ENCODE results near the gene GCFC2. TPM values are rescaled to one million over a fixed set of nuclear protein-coding genes. Genes with fewer than 3 reads are reported as not detected.

GCFC2 gene
- total and polyA plus RNA-seq, 4 donors, result 10.4 to 28.2 (median 17.2) TPM

DNA sequence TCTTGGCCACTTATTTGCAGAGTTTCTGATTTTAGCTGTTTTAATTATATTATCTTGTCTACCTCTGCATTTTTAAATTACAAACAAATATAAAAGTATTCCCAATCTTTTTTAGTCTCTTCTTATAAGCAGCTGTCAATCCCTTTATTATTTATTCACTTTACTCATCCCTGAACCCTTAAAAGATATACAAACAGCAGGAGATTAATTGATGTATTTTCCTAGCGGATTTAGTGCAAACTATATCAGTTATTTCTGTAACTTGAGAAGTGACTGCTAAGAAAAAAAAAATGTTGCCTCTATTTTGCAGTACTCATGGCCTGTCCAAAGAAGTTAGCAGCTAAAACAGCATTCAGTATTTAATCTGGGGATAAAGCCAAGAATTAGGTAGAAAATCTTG lies 42.1 kb upstream of the GCFC2 start:
- H3K4me3 ChIP-seq (ENCODE audit: low read depth in 1 of 3, low read length in 3 of 3), result no peak overlapping the region
- TF ChIP-seq JUND (IDR thresholded peaks at IDR 0.05) (no peak), HNF4A (conservative IDR thresholded peaks at IDR 0.05) (no peak), GABPA (IDR thresholded peaks at IDR 0.05 in 1 of 2, conservative IDR thresholded peaks at IDR 0.05 in 1 of 2) (no peak), RAD21 (IDR thresholded peaks at IDR 0.05) (no peak), EGR1 (IDR thresholded peaks at IDR 0.05; ENCODE audit: low read depth in 2 of 2) (no peak), FOXA1 (IDR thresholded peaks at IDR 0.05) (no peak), NR2F2 (IDR thresholded peaks at IDR 0.05) (no peak), YY1 (IDR thresholded peaks at IDR 0.05) (no peak), SP1 (IDR thresholded peaks at IDR 0.05) (no peak), HNF4G (IDR thresholded peaks at IDR 0.05) (no peak), TAF1 (conservative IDR thresholded peaks at IDR 0.05) (no peak), FOXA2 (IDR thresholded peaks at IDR 0.05) (no peak), RXRA (IDR thresholded peaks at IDR 0.05) (no peak)
- TF ChIP-seq, protein P1, sequence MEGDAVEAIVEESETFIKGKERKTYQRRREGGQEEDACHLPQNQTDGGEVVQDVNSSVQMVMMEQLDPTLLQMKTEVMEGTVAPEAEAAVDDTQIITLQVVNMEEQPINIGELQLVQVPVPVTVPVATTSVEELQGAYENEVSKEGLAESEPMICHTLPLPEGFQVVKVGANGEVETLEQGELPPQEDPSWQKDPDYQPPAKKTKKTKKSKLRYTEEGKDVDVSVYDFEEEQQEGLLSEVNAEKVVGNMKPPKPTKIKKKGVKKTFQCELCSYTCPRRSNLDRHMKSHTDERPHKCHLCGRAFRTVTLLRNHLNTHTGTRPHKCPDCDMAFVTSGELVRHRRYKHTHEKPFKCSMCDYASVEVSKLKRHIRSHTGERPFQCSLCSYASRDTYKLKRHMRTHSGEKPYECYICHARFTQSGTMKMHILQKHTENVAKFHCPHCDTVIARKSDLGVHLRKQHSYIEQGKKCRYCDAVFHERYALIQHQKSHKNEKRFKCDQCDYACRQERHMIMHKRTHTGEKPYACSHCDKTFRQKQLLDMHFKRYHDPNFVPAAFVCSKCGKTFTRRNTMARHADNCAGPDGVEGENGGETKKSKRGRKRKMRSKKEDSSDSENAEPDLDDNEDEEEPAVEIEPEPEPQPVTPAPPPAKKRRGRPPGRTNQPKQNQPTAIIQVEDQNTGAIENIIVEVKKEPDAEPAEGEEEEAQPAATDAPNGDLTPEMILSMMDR (IDR thresholded peaks at IDR 0.05; ENCODE audit: low read depth, low read length, missing input control), result no peak
- TF ChIP-seq, protein P2, sequence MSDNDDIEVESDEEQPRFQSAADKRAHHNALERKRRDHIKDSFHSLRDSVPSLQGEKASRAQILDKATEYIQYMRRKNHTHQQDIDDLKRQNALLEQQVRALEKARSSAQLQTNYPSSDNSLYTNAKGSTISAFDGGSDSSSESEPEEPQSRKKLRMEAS (IDR thresholded peaks at IDR 0.05), result no peak
- TF ChIP-seq, protein P3, sequence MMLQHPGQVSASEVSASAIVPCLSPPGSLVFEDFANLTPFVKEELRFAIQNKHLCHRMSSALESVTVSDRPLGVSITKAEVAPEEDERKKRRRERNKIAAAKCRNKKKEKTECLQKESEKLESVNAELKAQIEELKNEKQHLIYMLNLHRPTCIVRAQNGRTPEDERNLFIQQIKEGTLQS (IDR thresholded peaks at IDR 0.05), result no peak
- TF ChIP-seq, protein P4, sequence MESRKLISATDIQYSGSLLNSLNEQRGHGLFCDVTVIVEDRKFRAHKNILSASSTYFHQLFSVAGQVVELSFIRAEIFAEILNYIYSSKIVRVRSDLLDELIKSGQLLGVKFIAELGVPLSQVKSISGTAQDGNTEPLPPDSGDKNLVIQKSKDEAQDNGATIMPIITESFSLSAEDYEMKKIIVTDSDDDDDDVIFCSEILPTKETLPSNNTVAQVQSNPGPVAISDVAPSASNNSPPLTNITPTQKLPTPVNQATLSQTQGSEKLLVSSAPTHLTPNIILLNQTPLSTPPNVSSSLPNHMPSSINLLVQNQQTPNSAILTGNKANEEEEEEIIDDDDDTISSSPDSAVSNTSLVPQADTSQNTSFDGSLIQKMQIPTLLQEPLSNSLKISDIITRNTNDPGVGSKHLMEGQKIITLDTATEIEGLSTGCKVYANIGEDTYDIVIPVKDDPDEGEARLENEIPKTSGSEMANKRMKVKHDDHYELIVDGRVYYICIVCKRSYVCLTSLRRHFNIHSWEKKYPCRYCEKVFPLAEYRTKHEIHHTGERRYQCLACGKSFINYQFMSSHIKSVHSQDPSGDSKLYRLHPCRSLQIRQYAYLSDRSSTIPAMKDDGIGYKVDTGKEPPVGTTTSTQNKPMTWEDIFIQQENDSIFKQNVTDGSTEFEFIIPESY (IDR thresholded peaks at IDR 0.05), result no peak
- TF ChIP-seq, protein P5, sequence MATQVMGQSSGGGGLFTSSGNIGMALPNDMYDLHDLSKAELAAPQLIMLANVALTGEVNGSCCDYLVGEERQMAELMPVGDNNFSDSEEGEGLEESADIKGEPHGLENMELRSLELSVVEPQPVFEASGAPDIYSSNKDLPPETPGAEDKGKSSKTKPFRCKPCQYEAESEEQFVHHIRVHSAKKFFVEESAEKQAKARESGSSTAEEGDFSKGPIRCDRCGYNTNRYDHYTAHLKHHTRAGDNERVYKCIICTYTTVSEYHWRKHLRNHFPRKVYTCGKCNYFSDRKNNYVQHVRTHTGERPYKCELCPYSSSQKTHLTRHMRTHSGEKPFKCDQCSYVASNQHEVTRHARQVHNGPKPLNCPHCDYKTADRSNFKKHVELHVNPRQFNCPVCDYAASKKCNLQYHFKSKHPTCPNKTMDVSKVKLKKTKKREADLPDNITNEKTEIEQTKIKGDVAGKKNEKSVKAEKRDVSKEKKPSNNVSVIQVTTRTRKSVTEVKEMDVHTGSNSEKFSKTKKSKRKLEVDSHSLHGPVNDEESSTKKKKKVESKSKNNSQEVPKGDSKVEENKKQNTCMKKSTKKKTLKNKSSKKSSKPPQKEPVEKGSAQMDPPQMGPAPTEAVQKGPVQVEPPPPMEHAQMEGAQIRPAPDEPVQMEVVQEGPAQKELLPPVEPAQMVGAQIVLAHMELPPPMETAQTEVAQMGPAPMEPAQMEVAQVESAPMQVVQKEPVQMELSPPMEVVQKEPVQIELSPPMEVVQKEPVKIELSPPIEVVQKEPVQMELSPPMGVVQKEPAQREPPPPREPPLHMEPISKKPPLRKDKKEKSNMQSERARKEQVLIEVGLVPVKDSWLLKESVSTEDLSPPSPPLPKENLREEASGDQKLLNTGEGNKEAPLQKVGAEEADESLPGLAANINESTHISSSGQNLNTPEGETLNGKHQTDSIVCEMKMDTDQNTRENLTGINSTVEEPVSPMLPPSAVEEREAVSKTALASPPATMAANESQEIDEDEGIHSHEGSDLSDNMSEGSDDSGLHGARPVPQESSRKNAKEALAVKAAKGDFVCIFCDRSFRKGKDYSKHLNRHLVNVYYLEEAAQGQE (IDR thresholded peaks at IDR 0.05), result no peak
- no peak overlapping the region for H3K9ac ChIP-seq (ENCODE audit: low read depth in 1 of 2, low read length in 2 of 2)
- no peaks in the 10 kb centered on the region for H3K9me3 ChIP-seq (ENCODE audit: control insufficient read depth in 4 of 4, low read length in 3 of 4)
- no peak for DNase-seq (ENCODE audit: low spot score)
- no peaks in the 10 kb centered on the region for H3K36me3 ChIP-seq (ENCODE audit: control insufficient read depth in 4 of 4, insufficient read depth in 3 of 4, low read depth in 1 of 4, low read length in 3 of 4)
- WGBS, result 72% methylated on average over 1 of the region's 1 CpG
- peaks cover 0 to 3% (median 0%) of the 10 kb centered on the region in 4 donors for H3K27me3 ChIP-seq (ENCODE audit: control insufficient read depth in 4 of 4, insufficient read depth in 4 of 4, low read length in 3 of 4)
- no peak overlapping the region for H3K27ac ChIP-seq (ENCODE audit: low read depth in 1 of 2, low read length in 2 of 2)
- no peaks in the 10 kb centered on the region for H3K4me1 ChIP-seq (ENCODE audit: control insufficient read depth in 4 of 4, insufficient read depth in 4 of 4, low read length in 3 of 4)

Data from liver (tissue), 9 donors.